Liver (tissue), 9 donors: ENCODE measurements around the gene CCDC106. TPM values are rescaled to one million over a fixed set of nuclear protein-coding genes. Genes with fewer than 3 reads are reported as not detected.

ENCODE experiments used
- DNase-seq: peaks from one replicate; pipeline ENCODE4 v3.0.0-alpha.2; 2017; ENCODE audit warnings: low spot score
- H3K27ac ChIP-seq, 2 donors: one replicate each; pipeline ENCODE4 v1.7.0; 2013; ENCODE audit warnings: inconsistent platforms in 2 of 2, low read length in 2 of 2, control low read depth in 1 of 2, low read depth in 1 of 2, mild to moderate bottlenecking in 1 of 2
- H3K27me3 ChIP-seq, 4 donors: one replicate each; pipeline versions ENCODE4 v1.6.1 to v1.7.0; 2013; ENCODE audit warnings: low read length in 3 of 4, inconsistent platforms in 1 of 4, mild to moderate bottlenecking in 1 of 4, moderate library complexity in 1 of 4; ENCODE audit not compliant: control insufficient read depth in 4 of 4, insufficient read depth in 4 of 4
- H3K36me3 ChIP-seq, 4 donors: one replicate each; pipeline versions ENCODE4 v1.6.1 to v1.7.0; 2013; ENCODE audit warnings: low read length in 3 of 4, mild to moderate bottlenecking in 3 of 4, low read depth in 1 of 4, moderate library complexity in 1 of 4; ENCODE audit not compliant: control insufficient read depth in 4 of 4, insufficient read depth in 3 of 4
- H3K4me1 ChIP-seq, 4 donors: one replicate each; pipeline versions ENCODE4 v1.6.1 to v1.7.0; 2013; ENCODE audit warnings: low read length in 3 of 4, mild to moderate bottlenecking in 3 of 4, moderate library complexity in 1 of 4; ENCODE audit not compliant: control insufficient read depth in 4 of 4, insufficient read depth in 4 of 4
- H3K4me3 ChIP-seq, 3 donors: one replicate each; pipeline versions ENCODE4 v1.6.1 to v1.7.0; 2013; ENCODE audit warnings: low read length in 3 of 3, control low read depth in 1 of 3, low read depth in 1 of 3, mild to moderate bottlenecking in 1 of 3
- H3K9ac ChIP-seq, 2 donors: one replicate each; pipeline ENCODE4 v1.7.0; 2013; ENCODE audit warnings: low read length in 2 of 2, mild to moderate bottlenecking in 2 of 2, moderate library complexity in 2 of 2, control low read depth in 1 of 2, low read depth in 1 of 2
- H3K9me3 ChIP-seq, 4 donors: one replicate each; pipeline versions ENCODE4 v1.6.1 to v1.7.0; 2013; ENCODE audit warnings: low read length in 3 of 4; ENCODE audit not compliant: control insufficient read depth in 4 of 4
- CTCF ChIP-seq: fragments of 150-350 bp; IDR thresholded peaks from 2 replicates; pipeline ENCODE4 v1.5.1; 2017; ENCODE audit warnings: improper control_type of control experiment, low read depth, low read length; ENCODE audit not compliant: missing input control
- EGR1 ChIP-seq, 2 donors: IDR thresholded peaks; 2 replicates each; pipeline ENCODE4 v1.6.1; 2016 to 2018; ENCODE audit warnings: antibody characterized with exemption in 2 of 2, low read depth in 2 of 2
- FOXA1 ChIP-seq: IDR thresholded peaks from 2 replicates; pipeline ENCODE4 v1.6.1; 2016; ENCODE audit warnings: antibody characterized with exemption
- FOXA2 ChIP-seq: IDR thresholded peaks from 2 replicates; pipeline ENCODE4 v1.6.1; 2016; ENCODE audit warnings: antibody characterized with exemption
- GABPA ChIP-seq, 2 donors: IDR thresholded peaks in 1 of 2; conservative IDR thresholded peaks in 1 of 2; 2 replicates each; pipeline ENCODE4 v1.6.1; 2016; ENCODE audit warnings: antibody characterized with exemption in 2 of 2, mild to moderate bottlenecking in 1 of 2, moderate library complexity in 1 of 2
- HNF4A ChIP-seq, 2 donors: conservative IDR thresholded peaks; 2 replicates each; pipeline ENCODE4 v1.6.1; 2016; ENCODE audit warnings: antibody characterized with exemption in 2 of 2, mild to moderate bottlenecking in 2 of 2
- HNF4G ChIP-seq: IDR thresholded peaks from 2 replicates; pipeline ENCODE4 v1.6.1; 2016; ENCODE audit warnings: antibody characterized with exemption
- JUND ChIP-seq, 2 donors: IDR thresholded peaks; 2 replicates each; pipeline ENCODE4 v1.6.1; 2016; ENCODE audit warnings: antibody characterized with exemption in 2 of 2
- NR2F2 ChIP-seq: IDR thresholded peaks from 2 replicates; pipeline ENCODE4 v1.6.1; 2016; ENCODE audit warnings: antibody characterized with exemption
- RAD21 ChIP-seq, 2 donors: IDR thresholded peaks; 2 replicates each; pipeline ENCODE4 v1.6.1; 2016; ENCODE audit warnings: antibody characterized with exemption in 2 of 2, mild to moderate bottlenecking in 2 of 2
- REST ChIP-seq: IDR thresholded peaks from 2 replicates; pipeline ENCODE4 v1.6.1; 2016; ENCODE audit warnings: antibody characterized with exemption, mild to moderate bottlenecking
- RXRA ChIP-seq, 2 donors: IDR thresholded peaks; 2 replicates each; pipeline ENCODE4 v1.6.1; 2017 to 2018; ENCODE audit warnings: antibody characterized with exemption in 2 of 2, mild to moderate bottlenecking in 1 of 2
- SP1 ChIP-seq: IDR thresholded peaks from 2 replicates; pipeline ENCODE4 v1.6.1; 2018; ENCODE audit warnings: antibody characterized with exemption, mild to moderate bottlenecking
- TAF1 ChIP-seq: conservative IDR thresholded peaks from 2 replicates; pipeline ENCODE4 v1.6.1; 2016; ENCODE audit warnings: antibody characterized with exemption, mild to moderate bottlenecking
- YY1 ChIP-seq: IDR thresholded peaks from 2 replicates; pipeline ENCODE4 v1.6.1; 2016; ENCODE audit warnings: antibody characterized with exemption, mild to moderate bottlenecking
- ZBTB33 ChIP-seq: IDR thresholded peaks from 2 replicates; pipeline ENCODE4 v1.6.1; 2016; ENCODE audit warnings: antibody characterized with exemption
- WGBS: extraction: QIAGEN DNeasy Blood & Tissue Kit; methylation state at CpG from one replicate; pipeline ENCODE4 v1.1.7; 2013; 5-methylcytosine and 5-hydroxymethylcytosine counted together
- polyA plus RNA-seq, 2 donors: library from polyadenylated mRNA; stranded (reverse) in 1 of 2; unstranded in 1 of 2; fragments of 200-250 nt in 1 of 2; fragments of >200 nt in 1 of 2; fragmentation: Nextera tagmentation in 1 of 2; extraction: Ambion mirVana in 1 of 2; gene quantifications; one replicate each; pipeline versions ENCODE4 v1.2.1 to v1.2.3, GENCODE V29; 2013 to 2015
- total RNA-seq, 2 donors: library from RNA; depleted of rRNA; stranded (reverse); fragments of >200 nt; gene quantifications; one replicate each; pipeline ENCODE4 v1.2.3, GENCODE V29; 2014
- TF ChIP-seq, protein P1 (sequence below): IDR thresholded peaks from 2 replicates; pipeline ENCODE4 v1.6.1; 2016; ENCODE audit warnings: antibody characterized with exemption
- TF ChIP-seq, protein P2 (sequence below): IDR thresholded peaks from 2 replicates; pipeline ENCODE4 v1.6.1; 2016; ENCODE audit warnings: antibody characterized with exemption
- donor health status: healthy.
- donor health status: healthy.
- donor health status: healthy.
- donor health status: healthy.
- donor health status: healthy.

Gene CCDC106
- total and polyA plus RNA-seq, 4 donors = 3.6 to 13.5 (median 5.9) TPM

DNA sequence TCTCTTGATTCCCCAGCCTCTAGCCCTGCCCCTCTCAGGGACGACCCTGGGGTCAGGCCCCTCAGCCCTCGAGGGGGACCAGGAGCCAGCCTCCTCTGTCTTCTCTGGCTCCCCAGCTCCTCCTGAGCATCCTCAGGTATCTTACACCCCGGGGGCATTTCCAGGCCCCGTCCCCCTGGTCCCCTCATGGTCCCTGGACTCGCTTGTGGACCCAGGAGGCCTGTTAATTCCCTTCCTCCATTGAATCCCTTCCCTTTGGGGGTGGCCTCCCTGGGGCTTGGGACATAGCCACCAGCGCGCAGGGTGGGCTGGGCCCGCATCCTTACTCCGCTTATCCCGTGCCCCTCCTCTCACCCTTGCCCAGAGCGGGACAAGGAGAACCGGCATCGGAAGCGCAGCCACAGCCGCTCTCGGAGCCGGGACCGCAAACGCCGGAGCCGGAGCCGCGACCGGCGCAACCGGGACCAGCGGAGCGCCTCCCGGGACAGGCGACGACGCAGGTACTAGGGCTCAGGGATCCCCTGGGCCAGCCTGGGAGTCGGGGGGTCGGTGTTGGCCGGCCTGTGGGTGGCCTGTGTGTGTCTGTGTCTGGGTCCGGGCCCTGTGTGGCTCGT lies 10.9 kb downstream of the CCDC106 start:
- Histone ChIP-seq H3K36me3 (peaks cover 22 to 35% (median 23%) of the 10 kb centered on the region in 4 donors), H3K9ac (no peak overlapping the region), H3K27me3 (no peaks in the 10 kb centered on the region), H3K9me3 (no peaks in the 10 kb centered on the region), H3K4me3 (no peak overlapping the region), H3K4me1 (peaks cover 8 to 36% (median 35%) of the 10 kb centered on the region in 4 donors), H3K27ac (no peak overlapping the region)
- no peak for DNase-seq
- TF ChIP-seq CTCF (no peak), GABPA (IDR thresholded peaks at IDR 0.05 in 1 of 2, conservative IDR thresholded peaks at IDR 0.05 in 1 of 2) (no peak), HNF4A (conservative IDR thresholded peaks at IDR 0.05) (no peak), RXRA (IDR thresholded peaks at IDR 0.05) (no peak), YY1 (no peak), FOXA2 (no peak), ZBTB33 (no peak), SP1 (no peak), EGR1 (IDR thresholded peaks at IDR 0.05; ENCODE audit: low read depth in 2 of 2) (no peak), JUND (IDR thresholded peaks at IDR 0.05) (no peak), HNF4G (no peak), NR2F2 (no peak), REST (no peak), RAD21 (IDR thresholded peaks at IDR 0.05) (no peak), FOXA1 (no peak), TAF1 (no peak)
- TF ChIP-seq, protein P1, sequence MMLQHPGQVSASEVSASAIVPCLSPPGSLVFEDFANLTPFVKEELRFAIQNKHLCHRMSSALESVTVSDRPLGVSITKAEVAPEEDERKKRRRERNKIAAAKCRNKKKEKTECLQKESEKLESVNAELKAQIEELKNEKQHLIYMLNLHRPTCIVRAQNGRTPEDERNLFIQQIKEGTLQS = no peak
- TF ChIP-seq, protein P2, sequence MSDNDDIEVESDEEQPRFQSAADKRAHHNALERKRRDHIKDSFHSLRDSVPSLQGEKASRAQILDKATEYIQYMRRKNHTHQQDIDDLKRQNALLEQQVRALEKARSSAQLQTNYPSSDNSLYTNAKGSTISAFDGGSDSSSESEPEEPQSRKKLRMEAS = no peak
- 92% methylated on average over 37 of the region's 37 CpGs for WGBS
